SJSA1 (cell line): Measurements from ENCODE around the gene BICDL1. TPM values are rescaled to one million over a fixed set of nuclear protein-coding genes. Genes with fewer than 3 reads are reported as not detected.
A peak's percentile ranks its signal among the peaks of the same experiment; 100 is the strongest.

Experiments used
- DNase-seq, 2 experiments: peaks; one replicate each; pipeline ENCODE4 v3.0.0-alpha.2; 2015 to 2020; ENCODE audit warnings: low spot score in 2 of 2, low read depth in 1 of 2
- H3K27ac ChIP-seq: fragments of 250-450 bp; sonication (Bioruptor Pico); 2 replicates; pipeline ENCODE4 v1.5.1; 2020; ENCODE audit warnings: mild to moderate bottlenecking, moderate library complexity
- H3K27me3 ChIP-seq: fragments of 250-450 bp; sonication (Bioruptor Pico); replicated peaks from 2 replicates; pipeline ENCODE4 v1.5.1; 2020; ENCODE audit warnings: mild to moderate bottlenecking, moderate library complexity
- H3K36me3 ChIP-seq: fragments of 250-450 bp; sonication (Bioruptor Pico); 2 replicates; pipeline ENCODE4 v1.5.1; 2020; ENCODE audit warnings: mild to moderate bottlenecking
- H3K4me1 ChIP-seq: fragments of 250-450 bp; sonication (Bioruptor Pico); replicated peaks from 2 replicates; pipeline ENCODE4 v1.6.1; 2021; ENCODE audit warnings: mild to moderate bottlenecking
- H3K4me3 ChIP-seq: fragments of 250-450 bp; sonication (Bioruptor Pico); 2 replicates; pipeline ENCODE4 v1.5.1; 2020; ENCODE audit warnings: mild to moderate bottlenecking
- H3K9me3 ChIP-seq: fragments of 250-450 bp; sonication (Bioruptor Pico); replicated peaks from 2 replicates; pipeline ENCODE4 v1.5.1; 2020; ENCODE audit warnings: mild to moderate bottlenecking
- total RNA-seq: library from RNA; depleted of rRNA; stranded (reverse); fragments of >200 nt; shearing (Covaris generic); gene quantifications from 2 replicates; pipeline ENCODE4 v1.2.3, GENCODE V29; 2014

BICDL1 gene
- total RNA-seq, 1 experiment from 2014 or later: not detected

DNA sequence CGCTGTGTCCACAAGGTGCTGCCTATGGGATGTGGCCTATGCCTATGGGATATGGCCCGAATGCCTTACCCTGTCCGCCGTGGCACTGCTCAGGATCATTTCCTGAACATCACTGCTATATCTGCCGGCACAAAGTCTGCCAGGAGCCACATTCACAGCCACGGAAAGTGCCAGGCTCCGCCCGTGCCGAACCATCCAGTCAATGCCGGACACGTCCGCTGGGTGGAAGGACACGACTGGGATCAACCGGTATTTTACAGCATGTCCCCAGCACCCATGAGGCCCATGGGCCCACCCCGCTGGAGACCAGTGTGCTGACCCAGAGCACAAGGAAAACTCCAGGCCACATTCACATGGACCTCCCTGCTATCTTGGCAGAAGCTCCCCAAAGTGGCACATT is 142.1 kb downstream of the BICDL1 start:
- Histone ChIP-seq H3K27ac (no peak overlapping the region), H3K27me3 (no peaks in the 10 kb centered on the region), H3K9me3 (no peaks in the 10 kb centered on the region), H3K4me3 (no peak overlapping the region), H3K36me3 (peaks cover 97% of the 10 kb centered on the region), H3K4me1 (no peaks in the 10 kb centered on the region)
- no peak for DNase-seq

DNA sequence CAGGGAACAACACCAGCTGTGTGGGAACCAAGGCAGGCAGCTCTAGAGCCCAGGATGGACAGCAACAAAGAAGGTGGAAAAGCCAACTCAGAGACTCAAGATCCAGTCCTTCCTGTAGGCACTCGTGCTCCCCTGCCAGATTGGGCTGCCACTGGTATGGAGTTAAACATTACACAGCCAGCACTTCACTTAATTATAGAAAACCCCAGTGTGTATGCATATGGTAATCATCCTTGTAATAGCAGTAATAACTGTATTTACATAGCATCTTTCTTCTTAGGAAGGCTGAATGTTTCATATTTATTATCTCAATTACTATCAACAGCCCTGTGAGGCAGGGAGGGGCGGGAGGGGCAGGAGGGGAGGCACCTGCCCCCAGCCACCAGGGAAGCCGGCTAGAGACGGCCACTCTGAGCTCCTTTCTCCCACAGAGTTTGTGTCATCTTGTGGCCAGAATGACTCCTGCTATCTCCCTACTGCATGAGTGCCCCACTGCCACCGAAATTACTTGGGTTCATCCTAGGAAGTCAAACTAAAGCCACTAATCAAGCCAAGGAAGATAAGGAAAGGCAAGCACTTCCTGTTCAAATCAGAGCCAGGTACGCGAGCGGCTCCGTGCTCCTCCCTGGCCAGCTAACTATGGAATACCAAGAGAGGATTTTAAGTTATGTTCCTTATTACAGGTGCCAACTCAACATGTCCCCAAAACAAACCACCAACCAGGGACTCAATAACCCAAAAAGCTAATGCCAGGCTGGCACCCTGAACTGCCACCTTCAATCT is 143.2 kb downstream of the BICDL1 start:
- Histone ChIP-seq H3K27ac (no peak overlapping the region), H3K27me3 (no peaks in the 10 kb centered on the region), H3K4me1 (no peaks in the 10 kb centered on the region), H3K36me3 (peaks cover 97% of the 10 kb centered on the region), H3K9me3 (no peaks in the 10 kb centered on the region), H3K4me3 (no peak overlapping the region)
- no peak for DNase-seq

DNA sequence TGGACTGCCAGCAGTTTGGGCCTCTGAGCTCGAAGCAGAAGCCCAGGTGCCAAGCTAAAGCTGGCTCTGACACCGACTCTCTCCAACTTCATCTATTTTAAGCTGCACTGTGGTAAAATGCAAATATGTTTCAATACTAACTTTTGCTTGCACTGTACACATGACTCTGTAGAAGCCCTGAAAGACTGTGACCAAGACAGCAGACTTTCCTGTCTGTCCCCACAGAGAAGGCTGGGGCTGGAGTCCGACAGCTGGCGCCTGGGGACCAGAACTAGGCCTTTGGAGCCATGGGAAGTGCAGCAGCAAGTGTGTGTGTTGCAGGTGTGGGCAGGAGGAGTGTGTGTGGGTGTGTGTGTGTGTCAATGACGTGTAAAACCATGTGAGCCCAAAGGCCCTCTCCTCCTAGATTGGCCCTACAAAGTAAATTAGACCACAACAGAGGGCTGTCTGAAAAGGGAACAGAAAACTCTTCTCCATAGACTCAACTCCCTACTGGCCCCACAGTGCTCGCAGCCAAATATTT is 143.9 kb downstream of the BICDL1 start:
- Histone ChIP-seq H3K27me3 (no peaks in the 10 kb centered on the region), H3K9me3 (no peaks in the 10 kb centered on the region), H3K27ac (no peak overlapping the region), H3K4me1 (no peaks in the 10 kb centered on the region), H3K36me3 (peaks cover 97% of the 10 kb centered on the region), H3K4me3 (no peak overlapping the region)
- no peak for DNase-seq

DNA sequence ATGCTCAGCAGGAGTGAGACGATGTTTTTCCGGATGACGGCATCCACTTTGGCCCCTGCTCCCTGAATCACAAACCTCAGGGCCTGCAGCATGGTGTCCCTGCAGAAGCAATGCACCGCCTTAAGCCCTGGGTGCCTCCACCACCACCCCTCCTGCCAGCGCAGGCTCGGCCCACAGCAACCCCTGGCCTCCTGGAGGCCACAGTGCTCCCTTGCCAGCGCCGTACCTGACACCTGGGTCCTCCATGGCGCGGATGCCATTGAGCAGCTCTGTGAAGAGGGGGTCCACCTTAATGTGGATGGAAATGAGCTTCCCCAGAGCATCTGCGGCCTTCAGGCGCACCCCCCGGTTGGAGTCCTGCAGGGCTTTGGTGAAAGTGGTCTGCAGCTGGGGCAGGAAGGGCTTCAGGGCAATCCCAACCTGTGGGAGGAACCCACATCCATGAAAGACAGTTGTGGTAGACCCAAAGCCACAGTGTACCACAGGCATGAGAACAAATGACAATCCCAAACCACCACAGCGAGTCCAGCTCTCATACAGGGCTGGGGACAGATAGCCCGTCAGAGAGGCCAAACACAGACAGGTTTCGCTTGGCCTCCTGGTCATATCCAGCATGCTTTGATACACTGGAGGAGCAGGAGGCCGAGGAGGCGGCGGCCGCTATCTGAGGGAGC is 145.4 kb downstream of the BICDL1 start:
- H3K27ac ChIP-seq: no peak overlapping the region
- peaks cover under 1% of the 10 kb centered on the region; the same call in 1 of the 2 replicates for H3K4me1 ChIP-seq
- no peak overlapping the region for H3K4me3 ChIP-seq
- H3K36me3 ChIP-seq: peaks cover 97% of the 10 kb centered on the region
- no peaks in the 10 kb centered on the region for H3K27me3 ChIP-seq
- no peaks in the 10 kb centered on the region for H3K9me3 ChIP-seq
- DNase-seq: no peak

DNA sequence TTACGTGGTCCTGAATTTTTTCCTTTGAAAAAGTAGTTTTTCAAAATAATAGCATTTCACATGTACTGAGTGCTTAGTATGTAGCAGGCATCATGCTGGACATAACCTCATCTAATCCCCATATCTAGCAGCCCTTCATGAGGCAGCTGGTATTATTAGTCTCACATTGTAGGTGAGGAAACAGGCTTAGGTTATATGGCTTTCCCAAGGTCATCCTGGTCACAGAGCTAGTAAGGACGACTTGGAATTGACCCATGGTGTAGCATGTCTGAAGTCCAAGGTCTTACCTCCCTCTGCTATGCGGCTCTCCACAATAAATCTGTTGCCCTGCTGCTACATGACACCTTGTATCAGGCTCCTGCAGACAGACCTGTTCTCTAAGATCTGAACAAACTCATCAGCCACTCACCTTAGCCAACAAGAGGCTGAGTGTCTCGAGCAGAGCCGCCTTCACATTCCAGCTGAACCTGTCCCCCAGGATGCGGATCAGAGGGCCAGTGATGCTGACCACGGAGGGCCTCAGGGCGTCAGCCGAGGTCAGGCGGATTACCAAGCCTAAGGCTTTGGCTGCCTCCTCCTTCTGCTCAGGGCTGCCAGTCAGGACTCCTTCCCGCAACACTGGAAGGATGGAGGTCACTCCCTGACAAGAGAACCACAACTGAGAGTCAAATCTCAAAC is 147.2 kb downstream of the BICDL1 start:
- H3K9me3 ChIP-seq: no peaks in the 10 kb centered on the region
- H3K4me1 ChIP-seq: peaks cover 17% of the 10 kb centered on the region
- peaks cover 94% of the 10 kb centered on the region for H3K36me3 ChIP-seq
- no peak overlapping the region for H3K4me3 ChIP-seq
- no peak overlapping the region for H3K27ac ChIP-seq
- no peaks in the 10 kb centered on the region for H3K27me3 ChIP-seq
- DNase-seq: no peak

DNA sequence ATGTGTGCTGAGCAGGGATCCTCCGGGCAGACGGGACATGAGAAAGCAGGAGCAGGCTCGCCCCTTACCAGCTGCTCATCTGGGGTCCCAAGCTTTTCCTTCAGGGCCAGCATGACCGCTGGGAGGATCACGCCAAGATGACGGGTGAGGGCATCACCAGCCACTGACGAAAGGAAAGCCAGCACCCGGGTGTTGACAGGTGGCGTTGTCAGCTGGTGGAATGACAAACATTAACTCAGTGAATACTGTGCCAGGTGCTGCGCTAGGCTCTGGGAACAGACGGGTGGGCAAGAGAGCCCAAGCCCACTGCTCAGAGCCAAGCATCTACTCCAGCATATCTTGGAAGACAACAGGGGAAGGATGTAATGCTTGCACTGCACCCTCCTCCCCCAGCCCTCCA is 148.8 kb downstream of the BICDL1 start:
- no peak overlapping the region for H3K27ac ChIP-seq
- no peaks in the 10 kb centered on the region for H3K9me3 ChIP-seq
- no peak overlapping the region for H3K4me3 ChIP-seq
- no peak for DNase-seq
- peaks cover 96% of the 10 kb centered on the region for H3K36me3 ChIP-seq
- H3K4me1 ChIP-seq: peaks cover 24% of the 10 kb centered on the region
- H3K27me3 ChIP-seq: no peaks in the 10 kb centered on the region

DNA sequence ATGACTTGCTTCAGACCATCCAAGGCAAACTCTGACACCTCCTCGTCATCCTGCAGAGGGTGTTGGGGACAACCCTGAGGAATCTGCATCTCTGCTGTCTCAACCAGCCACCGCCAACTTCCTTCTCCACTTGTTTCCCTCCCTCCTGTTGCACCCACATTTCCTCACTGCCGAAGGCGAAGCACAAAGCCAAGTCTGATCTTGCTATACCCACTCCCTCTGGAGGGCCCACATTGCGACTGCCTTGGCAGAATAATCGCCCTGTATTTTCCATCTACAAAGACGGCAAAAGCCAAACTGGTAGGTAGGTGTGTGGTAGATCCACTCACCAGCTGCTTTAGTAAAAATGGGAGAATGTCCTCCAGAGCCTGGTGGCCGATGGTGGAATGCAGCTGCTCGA is 149.3 kb downstream of the BICDL1 start:
- Histone ChIP-seq H3K27me3 (no peaks in the 10 kb centered on the region), H3K36me3 (peaks cover 96% of the 10 kb centered on the region), H3K9me3 (no peaks in the 10 kb centered on the region), H3K27ac (no peak overlapping the region), H3K4me1 (peaks cover 24% of the 10 kb centered on the region), H3K4me3 (no peak overlapping the region)
- no peak for DNase-seq

DNA sequence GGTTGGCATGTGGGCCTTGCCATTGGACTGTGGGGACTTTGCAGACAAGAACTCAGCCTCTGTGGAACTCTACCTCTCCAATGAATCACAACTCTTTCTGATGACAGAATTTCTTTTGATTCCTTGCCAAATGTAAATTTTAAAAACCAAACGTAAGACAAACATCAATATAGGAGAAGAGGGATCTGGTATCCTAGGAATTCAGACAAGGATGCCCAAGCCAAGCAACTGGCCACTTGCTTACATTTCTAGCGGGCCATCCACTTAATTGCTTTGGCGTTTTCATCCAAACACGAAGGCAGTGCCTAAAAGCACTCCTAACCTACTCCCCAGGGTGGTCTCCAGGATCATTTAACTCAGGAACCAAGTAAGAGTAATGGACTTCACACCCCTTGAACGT is 150.9 kb downstream of the BICDL1 start:
- Histone ChIP-seq H3K36me3 (peaks cover 96% of the 10 kb centered on the region), H3K4me3 (no peak overlapping the region), H3K27me3 (no peaks in the 10 kb centered on the region), H3K27ac (peak overlapping the region; percentile 20; the same call in 1 of the 2 replicates), H3K4me1 (peaks cover 24% of the 10 kb centered on the region), H3K9me3 (no peaks in the 10 kb centered on the region)
- peak; percentile 64 to 75 for DNase-seq

DNA sequence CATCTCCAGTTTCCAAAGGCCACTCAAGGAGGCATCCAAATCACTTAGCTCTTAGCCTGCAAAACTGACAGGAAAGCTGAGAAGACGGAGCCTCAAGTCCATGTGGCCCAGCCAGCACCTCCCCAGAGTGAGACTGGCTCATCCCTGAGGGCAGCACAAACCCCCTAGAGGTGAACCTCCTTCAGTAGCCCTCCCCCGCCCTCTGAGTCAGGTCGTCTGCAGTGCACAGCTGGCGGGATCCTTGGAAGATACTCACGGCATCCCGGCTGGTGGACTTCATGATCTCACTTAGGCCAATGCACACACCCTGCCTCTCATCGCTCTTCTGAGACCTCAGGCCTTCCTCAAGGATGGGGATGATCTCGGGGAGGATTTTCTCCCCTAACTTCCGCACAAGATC is 151.6 kb downstream of the BICDL1 start:
- no peaks in the 10 kb centered on the region for H3K9me3 ChIP-seq
- DNase-seq: no peak
- H3K27ac ChIP-seq: peak overlapping the region; percentile 20; the same call in 1 of the 2 replicates
- H3K36me3 ChIP-seq: peaks cover 97% of the 10 kb centered on the region
- peaks cover 24% of the 10 kb centered on the region for H3K4me1 ChIP-seq
- no peak overlapping the region for H3K4me3 ChIP-seq
- no peaks in the 10 kb centered on the region for H3K27me3 ChIP-seq

DNA sequence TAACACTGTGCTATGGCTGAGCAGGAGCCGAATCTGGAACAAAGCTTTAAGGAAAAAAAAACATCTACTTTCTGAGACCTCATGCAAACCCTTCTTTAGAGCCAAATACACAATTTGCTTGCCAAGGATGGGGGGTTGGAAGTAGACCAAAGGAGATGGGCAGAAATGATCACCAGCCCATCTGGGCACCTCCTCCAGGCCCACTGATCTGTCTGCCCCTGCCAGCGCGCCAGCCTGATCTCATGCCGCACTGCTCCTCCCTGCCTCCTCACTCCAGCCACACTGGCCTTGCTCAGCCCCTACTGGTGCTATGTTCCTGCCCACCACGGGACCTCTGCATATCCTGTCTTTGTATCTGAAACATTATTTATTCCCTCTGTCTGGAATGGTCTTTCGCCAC is 152.3 kb downstream of the BICDL1 start:
- Histone ChIP-seq H3K27ac (no peak overlapping the region), H3K27me3 (no peaks in the 10 kb centered on the region), H3K36me3 (peaks cover 91% of the 10 kb centered on the region), H3K4me3 (no peak overlapping the region), H3K4me1 (peaks cover 24% of the 10 kb centered on the region), H3K9me3 (no peaks in the 10 kb centered on the region)
- no peak for DNase-seq

DNA sequence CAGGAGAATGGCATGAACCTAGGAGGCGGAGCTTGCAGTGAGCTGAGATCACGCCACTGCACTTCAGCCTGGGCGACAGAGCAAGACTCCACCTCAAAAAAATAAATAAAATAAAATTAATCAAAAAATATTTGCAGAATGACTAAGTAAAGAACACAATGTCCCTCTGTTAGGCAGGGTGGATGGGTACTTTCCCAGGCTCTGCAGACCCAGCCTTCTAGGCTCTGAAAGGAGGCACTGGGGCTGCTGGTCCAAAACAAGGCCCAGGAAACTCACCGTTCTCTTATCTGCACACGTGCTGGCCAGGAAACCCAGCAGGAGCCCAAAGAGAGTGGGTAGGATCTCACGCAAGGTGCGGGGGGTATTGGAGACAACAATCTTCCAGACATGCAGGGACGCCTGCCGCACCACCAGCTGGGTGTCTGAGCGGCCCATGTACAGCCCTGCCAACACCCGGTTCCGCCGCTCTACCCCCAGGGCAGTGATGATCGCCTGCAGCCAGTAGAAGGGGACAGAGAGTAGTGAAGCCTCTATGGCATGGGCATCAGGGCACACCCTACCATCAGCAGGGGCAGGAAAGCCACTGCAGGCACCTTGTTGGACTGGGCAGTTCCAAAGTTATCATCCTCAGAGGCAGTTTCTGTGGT is 153.3 kb downstream of the BICDL1 start:
- no peak overlapping the region for H3K27ac ChIP-seq
- no peaks in the 10 kb centered on the region for H3K9me3 ChIP-seq
- H3K27me3 ChIP-seq: no peaks in the 10 kb centered on the region
- H3K36me3 ChIP-seq: peaks cover 91% of the 10 kb centered on the region
- peaks cover 24% of the 10 kb centered on the region for H3K4me1 ChIP-seq
- DNase-seq: peak in 1 of 2 experiments; percentile 32
- H3K4me3 ChIP-seq: no peak overlapping the region
